ENCODE measurements around the gene KRTAP9-7.

KRTAP9-7 gene

DNA sequence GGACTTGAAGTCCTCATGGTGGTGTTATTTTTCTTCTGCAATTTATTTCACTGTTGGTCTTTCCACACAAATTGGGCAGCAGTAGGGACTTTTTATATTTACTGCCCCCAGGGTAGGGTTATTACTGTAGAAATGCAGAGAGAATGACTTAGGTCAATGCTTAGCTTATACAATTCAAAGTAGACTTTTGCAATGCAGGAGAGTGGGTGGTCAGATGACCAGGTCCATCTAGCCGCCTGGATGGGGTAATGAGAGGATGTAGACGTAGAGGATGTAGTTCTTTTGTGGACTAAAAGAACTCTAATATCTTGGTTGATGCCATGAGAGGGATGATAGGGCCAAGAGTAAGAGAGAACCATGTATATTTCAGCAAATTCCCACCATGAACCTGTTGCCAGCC lies 42.7 kb downstream of the KRTAP9-7 start:
- in situ Hi-C loops (cut with HindIII; ENCODE audit: low sequenced_read_pairs) = no loop called here

DNA sequence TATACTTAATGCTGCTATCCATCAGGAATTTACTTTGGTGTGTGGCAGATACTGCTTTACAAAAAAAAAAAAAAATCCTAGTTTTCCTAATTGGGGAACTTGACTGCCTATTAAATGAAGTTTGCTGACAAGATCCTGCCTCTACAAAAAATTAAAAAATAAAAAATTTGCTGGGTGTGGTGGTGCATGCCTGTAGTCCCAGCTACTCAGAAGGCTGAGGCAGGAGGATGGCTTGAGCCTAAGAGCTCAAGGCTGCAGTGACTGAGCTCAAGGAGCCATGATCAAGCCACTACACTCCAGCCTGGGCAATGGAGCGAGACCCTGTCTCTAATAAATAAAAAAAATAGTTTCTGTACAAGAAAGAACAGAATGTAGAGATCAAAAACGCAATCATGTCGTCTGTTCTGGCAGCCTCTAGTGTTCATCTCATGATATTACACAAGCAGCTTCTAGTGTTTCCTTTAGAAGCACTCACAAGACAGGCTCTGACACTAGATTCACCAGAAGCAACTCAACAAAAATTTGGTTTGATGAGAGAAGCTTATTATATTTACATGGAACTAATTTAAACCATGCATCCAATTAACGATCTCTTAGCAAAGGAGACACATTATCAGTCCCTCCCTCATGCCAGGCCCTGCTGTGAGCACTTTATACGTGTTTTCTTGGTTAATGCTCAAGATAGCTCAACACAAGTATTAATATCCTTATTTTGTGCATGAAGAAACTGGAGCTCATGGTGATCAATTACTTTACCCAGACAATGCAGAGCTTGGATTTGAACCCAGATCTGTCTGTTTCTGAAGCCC lies 46.8 kb downstream of the KRTAP9-7 start:
- in situ Hi-C loops (cut with HindIII; ENCODE audit: low sequenced_read_pairs) = no loop called here

DNA sequence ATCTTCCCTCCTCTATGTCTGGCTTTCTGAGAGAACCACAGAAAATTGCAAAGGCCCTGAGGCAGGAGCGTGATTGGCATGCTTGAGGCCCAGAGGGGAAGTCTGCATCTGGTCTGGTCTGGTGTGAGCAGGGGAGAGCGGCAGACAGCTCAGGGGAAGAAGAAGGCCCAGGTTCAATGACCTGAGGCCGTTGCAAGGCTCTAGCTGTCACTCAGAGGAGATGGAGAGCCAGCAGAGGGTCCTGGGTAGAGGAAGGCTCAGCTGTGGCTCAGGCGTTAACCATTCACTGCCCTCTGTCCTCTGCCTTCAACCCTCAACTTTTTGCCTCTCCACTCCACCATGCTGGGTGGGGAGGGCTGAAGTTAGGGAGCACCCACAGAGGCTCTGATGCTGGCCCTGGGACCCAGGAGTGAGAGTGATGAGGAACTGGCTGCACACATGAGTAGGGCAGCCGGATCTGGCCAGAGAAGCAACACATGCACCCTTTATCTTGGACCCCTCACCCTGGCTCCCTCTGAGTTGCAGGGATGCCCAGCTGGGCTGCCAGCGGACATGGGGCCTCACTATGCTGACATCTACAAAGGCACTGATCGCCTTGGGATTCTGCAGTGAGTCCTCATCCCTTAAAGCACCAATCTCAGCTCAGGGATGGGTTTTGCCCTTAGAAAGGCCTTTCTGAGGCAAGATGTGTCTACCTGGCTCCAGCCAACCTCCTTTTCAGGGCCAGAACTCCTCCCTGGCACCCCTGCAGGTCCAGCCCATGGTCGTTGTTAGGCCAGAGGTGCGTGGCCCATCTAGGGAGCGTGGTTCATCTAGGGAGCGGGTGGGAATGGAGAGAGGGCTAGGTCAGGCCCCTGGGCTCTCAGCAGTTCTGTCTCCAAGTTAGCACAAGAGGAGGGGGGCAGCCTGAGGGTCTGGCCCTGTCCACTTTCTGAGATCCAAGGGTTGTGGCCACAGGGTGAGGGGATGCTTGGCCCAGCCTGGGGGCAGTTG lies 47.7 kb downstream of the KRTAP9-7 start:
- in situ Hi-C loops (cut with HindIII; ENCODE audit: low sequenced_read_pairs) = no loop called here

DNA sequence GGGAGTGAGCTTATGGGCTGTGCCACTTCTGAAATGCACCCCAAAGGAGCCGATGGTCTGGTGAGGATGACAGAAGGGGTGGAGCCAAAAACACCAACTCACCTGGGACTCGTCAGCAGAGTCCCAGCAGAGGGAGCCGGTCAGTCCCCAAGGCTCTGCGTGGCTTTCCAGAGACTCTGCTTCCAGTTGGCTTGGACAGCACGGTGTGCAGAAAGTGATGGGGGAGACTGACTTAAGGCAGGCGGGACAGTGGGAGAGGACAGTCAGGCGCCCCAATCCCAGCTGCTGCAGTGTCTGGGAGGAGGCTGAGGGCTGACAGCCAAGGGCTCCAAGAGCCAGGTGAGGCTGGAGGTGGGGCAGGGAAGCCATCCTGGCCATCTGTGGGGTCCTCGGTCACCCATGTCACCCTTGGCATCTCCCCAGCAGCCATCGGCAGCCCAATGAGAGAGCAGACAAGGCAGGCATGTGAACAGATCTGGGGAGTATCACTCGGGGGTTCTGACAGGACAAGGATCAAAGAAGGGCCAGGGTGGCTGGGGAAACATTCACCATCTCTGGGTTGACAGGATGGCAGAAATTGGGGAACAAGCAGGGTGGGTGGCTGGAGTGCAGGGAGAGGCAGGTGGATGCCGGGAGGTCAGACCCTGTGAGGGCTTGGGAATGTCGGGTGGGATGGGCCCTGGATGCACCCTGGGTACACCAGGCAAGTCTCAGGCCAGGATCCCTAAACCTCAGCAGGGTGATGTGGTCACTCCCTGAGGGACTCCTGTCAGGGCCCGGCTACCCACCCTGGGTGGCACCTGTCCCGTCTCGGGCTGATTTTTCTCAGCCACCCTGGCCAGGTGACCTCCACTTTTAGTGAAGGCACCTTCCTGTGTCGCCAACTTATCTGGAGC lies 48.9 kb downstream of the KRTAP9-7 start:
- in situ Hi-C loops (cut with HindIII; ENCODE audit: low sequenced_read_pairs) = no loop called here

- in situ Hi-C loops (cut with HindIII; ENCODE audit: low sequenced_read_pairs) = no loop called here
Observed at GRCh38 chr17:41325126-41325525, 49.6 kb downstream of the KRTAP9-7 start.

GRCh38 chr17:41325611-41326010 lies 50.1 kb downstream of the KRTAP9-7 start:
- in situ Hi-C loops (cut with HindIII; ENCODE audit: low sequenced_read_pairs) = no loop called here

Measured in DLD1 (cell line).